Lung microvascular endothelial cell (primary cell): Measurements from ENCODE around the gene OS9. TPM values are rescaled to one million over a fixed set of nuclear protein-coding genes. Genes with fewer than 3 reads are reported as not detected.
"Not testable (repeated sequence)": the region's sequence is repeated elsewhere in the genome, so short reads cannot be mapped to it uniquely, and the experiment has no call there.

Source experiments
- DNase-seq, 2 donors: peaks; one replicate each; pipeline versions ENCODE4 v3.0.0 to v3.0.0-alpha.2; 2010; ENCODE audit warnings: low read depth in 2 of 2
- total RNA-seq: library from RNA; depleted of rRNA; stranded (reverse); fragments of >200 nt; gene quantifications from 2 replicates; pipeline ENCODE4 v1.2.1, GENCODE V29; 2014

Gene OS9
- total RNA-seq = 156 and 234 TPM in 2 replicates

DNA sequence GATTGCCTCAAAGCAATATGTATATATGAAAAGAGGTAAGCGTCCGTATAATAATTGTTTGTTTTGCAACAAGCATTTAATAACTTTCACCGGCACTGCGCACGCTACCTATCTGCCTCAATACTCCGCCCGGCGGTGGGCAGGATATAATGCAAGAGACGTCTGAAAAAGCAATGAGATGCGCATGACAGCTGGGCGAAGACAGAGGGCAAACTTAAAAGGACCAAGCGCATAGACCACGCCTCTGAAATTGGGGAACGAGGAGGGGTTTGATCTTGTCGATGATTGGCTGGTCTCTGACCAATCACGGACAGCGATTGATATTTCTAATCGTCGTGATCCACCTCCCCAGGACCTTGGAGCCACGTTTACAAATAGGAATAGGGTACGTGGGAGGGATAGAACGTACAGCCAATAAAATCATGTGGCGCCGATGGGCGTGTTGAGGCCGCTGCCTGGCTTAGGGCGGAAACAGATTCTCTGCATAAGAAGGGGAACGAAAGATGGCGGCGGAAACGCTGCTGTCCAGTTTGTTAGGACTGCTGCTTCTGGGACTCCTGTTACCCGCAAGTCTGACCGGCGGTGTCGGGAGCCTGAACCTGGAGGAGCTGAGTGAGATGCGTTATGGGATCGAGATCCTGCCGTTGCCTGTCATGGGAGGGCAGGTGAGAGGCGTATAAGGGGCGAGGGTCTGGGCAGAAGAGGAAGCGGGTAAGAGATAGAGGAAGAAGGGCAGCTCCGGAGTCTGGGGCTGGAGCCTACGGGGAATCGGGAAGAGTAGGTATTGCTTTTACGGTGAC, at the start of gene OS9:
Gene OS9, plus strand, starts transcription at position 474 of the 800 bp plus-strand sequence. Its CDS starts 30 bp downstream, at position 504.
- peak; percentile 99 to 100 for DNase-seq

- peak in 1 of 2 donors; percentile 38 for DNase-seq
Measured at GRCh38 chr12:57645990-57646658, 47.8 kb upstream of the OS9 start.

DNA sequence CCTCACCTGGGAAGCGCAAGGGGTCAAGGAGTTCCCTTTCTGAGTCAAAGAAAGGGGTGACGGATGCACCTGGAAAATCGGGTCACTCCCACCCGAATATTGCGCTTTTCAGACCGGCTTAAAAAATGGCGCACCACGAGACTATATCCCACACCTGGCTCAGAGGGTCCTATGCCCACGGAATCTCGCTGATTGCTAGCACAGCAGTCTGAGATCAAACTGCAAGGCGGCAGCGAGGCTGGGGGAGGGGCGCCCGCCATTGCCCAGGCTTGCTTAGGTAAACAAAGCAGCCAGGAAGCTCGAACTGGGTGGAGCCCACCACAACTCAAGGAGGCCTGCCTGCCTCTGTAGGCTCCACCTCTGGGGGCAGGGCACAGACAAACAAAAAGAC, 47.3 kb upstream of the OS9 start:
- not testable (repeated sequence) for DNase-seq

GRCh38 chr12:57654042-57654441, 39.9 kb upstream of the OS9 start:
- no peak for DNase-seq

DNA sequence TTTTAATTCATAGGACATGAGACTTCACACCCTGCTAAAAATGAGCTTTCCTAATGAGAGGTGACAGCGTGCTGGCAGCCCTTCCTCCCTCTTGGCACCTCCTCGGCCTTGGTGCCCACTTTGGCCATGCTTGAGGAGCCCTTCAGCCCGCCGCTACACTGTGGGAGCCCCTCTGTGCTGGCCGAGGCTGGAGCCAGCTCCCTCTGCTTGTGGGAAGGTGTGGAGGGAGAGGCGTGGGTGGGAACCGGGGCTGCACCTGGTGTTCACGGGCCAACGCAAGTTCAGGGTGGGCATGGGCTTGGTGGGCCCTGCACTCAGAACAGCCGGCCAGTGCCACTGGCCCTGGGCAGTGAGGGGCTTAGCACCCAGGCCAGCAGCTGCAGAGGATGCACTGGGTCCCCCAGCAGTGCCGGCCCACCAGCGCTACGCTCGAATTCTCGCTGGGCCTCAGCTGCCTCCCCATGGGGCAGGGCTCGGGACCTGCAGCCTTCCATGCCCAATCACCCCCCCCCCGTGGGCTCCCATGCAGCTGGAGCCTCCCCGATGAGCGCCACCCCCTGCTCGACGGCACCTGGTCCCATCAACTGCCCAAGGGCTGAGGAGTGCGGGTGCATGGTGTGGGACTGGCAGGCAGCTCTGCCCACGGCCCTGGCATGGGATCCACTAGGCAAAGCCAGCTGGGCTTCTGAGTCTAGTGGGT, 38.2 kb upstream of the OS9 start:
- DNase-seq = no peak

DNA sequence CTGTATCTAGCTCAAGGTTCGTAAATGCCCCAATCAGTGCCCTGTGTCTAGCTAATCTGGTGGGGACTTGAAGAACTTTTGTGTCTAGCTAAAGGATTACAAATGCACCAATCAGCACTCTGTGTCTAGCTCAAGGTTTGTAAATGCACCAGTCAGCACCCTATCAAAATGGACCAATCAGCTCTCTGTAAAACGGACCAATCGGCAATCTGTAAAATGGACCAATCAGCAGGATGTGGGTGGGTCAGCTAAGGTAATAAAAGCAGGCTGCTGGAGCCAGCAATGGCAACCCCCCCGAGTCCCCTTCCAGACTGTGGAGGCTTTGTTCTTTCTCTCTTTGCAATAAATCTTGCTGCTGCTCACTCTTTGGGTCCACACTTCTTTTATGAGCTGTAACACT, 37.5 kb upstream of the OS9 start:
- DNase-seq = not testable (repeated sequence)

- peak; percentile 10 to 17 for DNase-seq
Measured at GRCh38 chr12:57657744-57658143, 36.2 kb upstream of the OS9 start.

DNA sequence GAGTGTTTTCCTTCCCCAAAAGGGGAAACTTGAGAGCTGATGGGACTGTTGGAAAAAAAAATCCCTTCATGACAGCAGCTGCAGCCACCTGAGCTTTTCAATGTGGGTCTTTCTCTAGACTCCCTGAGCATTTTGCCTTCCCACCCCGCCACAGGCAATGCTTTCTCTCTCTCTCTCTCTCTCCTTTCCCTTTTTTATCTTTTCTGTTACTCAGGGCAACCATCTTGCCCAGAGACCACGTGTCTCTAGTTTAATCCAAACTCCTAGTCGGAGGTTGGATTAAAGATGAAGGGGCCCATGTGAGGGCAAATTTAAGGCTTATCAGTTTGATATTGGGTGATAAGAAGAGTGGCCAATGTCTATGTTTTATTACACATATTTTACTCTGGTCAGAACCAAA, 35.0 kb upstream of the OS9 start:
- no peak for DNase-seq

- DNase-seq = no peak
Measured at GRCh38 chr12:57661376-57661775, 32.6 kb upstream of the OS9 start.

DNA sequence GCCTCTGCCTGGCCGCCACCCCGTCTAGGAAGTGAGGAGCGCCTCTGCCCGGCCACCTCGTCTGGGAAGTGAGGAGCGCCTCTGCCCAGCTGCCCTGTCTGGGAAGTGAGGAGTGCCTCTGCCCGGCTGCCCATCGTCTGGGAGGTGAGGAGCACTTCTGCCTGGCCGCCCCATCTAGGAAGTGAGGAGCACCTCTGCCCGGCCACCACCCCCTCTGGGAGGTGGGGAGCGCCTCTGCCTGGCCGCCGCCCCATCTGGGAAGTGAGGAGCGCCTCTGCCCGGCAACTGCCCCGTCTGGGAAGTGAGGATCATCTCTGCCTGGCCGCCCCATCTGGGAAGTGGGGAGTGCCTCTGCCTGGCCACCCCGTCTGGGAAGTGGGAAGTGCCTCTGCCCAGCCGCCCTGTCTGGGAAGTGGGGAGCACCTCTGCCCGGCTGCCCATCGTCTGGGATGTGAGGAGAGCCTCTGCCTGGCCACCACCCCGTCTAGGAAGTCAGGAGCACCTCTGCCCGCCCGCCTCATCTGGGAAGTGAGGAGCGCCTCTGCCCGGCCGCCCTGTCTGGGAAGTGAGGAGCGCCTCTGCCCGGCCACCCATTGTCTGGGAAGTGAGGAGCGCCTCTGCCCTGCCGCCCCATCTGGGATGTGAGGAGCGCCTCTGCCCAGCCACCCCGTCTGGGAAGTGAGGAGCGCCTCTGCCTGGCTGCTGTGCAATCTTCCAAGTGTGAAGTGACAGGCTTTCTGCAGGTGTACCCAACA, 28.7 kb upstream of the OS9 start:
- DNase-seq = not testable (repeated sequence)

GRCh38 chr12:57666897-57667296, 27.0 kb upstream of the OS9 start:
- DNase-seq = no peak

GRCh38 chr12:57669691-57670090, 24.2 kb upstream of the OS9 start:
- not testable (repeated sequence) for DNase-seq

DNA sequence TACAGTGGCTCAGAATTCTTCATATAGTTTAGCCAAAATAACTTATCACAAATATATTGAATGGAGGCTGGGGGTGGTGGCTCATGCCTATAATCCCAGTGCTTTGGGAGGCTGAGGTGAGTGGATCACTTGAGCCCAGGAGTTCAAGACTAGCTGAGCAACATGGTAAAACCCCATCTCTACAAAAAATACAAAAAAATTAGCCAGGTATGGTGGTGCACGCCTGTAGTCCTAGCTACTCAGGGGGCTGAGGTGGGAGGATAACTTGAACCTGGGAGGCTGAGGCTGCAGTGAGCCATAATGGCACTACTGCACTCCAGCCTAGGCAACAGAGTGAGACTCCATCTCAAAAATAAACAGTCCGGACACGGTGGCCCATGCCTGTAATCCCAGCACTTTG, 22.1 kb upstream of the OS9 start:
- DNase-seq = not testable (repeated sequence)

DNA sequence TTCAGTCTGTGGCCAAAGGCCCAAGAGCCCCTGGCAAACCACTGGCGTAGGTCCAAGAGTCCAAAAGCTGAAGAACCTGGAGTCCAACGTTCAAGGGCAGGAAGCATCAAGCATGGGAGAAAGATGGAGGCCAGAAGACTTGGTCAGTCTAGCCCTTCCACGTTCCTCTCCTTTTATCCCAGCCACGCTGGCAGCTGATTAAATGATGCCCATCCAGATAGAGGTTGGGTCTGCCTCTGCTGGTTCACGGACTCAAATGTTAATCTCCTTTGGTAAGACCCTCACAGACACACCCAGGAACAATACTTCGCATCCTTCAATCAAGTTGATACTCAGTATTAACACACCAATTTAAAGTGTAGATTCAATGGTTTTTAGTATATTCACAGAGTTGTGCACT, 21.1 kb upstream of the OS9 start:
- DNase-seq = no peak

- no peak for DNase-seq
Measured at GRCh38 chr12:57674691-57675090, 19.2 kb upstream of the OS9 start.

- DNase-seq = not testable (repeated sequence)
Measured at GRCh38 chr12:57677947-57678346, 16.0 kb upstream of the OS9 start.

DNA sequence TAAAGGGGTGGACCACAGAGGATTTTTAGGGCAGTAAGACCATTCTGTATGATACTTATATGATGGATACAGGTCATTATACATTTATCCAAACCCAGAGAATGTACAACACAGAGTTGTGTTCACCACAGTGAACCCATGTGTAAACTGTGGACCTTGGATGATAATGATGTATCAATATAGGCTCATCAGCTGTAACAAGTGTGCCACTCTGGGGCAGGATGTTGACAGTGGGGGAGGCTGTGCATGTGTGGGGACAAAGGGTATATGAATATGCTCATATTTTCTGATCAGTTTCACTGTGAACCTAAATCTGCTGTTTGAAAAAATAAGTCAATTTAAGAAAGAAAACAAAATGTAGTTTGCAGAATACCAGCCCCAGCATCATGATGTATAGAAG, 14.2 kb upstream of the OS9 start:
- no peak for DNase-seq

- DNase-seq = no peak
Measured at GRCh38 chr12:57687862-57688261, 6.1 kb upstream of the OS9 start.

GRCh38 chr12:57688931-57689330, 5.0 kb upstream of the OS9 start:
- no peak for DNase-seq

DNA sequence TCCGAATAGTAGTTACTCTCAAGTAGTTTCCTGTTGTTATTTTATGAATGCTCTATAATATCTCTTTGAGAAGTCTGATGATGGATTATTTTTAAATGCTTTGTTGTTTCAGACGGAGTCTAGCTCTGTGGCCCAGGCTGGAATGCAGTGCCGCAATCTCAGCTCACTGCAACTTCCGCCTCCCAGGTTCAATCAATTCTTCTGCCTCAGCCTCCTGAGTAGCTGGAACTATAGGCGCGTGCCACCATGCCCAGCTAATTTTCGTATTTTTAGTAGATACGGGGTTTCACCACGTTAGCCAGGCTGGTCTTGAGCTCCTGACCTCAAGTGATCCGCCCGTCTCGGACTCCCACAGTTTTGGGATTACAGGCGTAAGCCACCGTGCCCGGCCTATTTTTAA, 1.4 kb upstream of the OS9 start:
- DNase-seq = no peak

GRCh38 chr12:57693317-57693658, 644 bp upstream of the OS9 start:
- DNase-seq = no peak
